A673 (cell line): ENCODE measurements around the gene LHFPL2. TPM values are rescaled to one million over a fixed set of nuclear protein-coding genes. Genes with fewer than 3 reads are reported as not detected.
A peak's percentile ranks its signal among the peaks of the same experiment; 100 is the strongest.

Source experiments
- BruUV-seq: library from RNA; stranded (reverse); fragments of 400-500 nt; replicated peaks from 2 replicates; lab custom pipeline; 2021; lab: Mats Ljungman, UMichigan
- CTCF ChIA-PET: fragments of 300-600 bp; sonication (Branson Sonifier 250); formaldehyde crosslinking; loops from one replicate; lab custom pipeline; 2022; ENCODE audit warnings: antibody characterized with exemption; lab: Charles Lee
- POLR2A ChIA-PET: fragments of 300-600 bp; sonication (Branson Sonifier 250); formaldehyde crosslinking; loops from one replicate; lab custom pipeline; 2022; ENCODE audit warnings: antibody characterized with exemption; ENCODE audit not compliant: low non-redundant PET; lab: Charles Lee
- DNase-seq: peaks from one replicate; pipeline ENCODE4 v3.0.0-alpha.2; 2015; ENCODE audit warnings: low spot score
- H3K27ac ChIP-seq: fragments of 200-600 bp; sonication (generic); 2 replicates; pipeline ENCODE4 v1.5.1; 2016; ENCODE audit warnings: mixed run types, low read depth, mild to moderate bottlenecking, mixed read lengths, antibody characterized with exemption, low read length; ENCODE audit not compliant: poor library complexity, severe bottlenecking
- H3K27me3 ChIP-seq: fragments of 200-600 bp; sonication (generic); replicated peaks from 2 replicates; pipeline ENCODE4 v1.6.1; 2017; ENCODE audit warnings: mixed run types, low read depth, mild to moderate bottlenecking, mixed read lengths, antibody characterized with exemption, low read length; ENCODE audit not compliant: insufficient read depth, poor library complexity
- H3K36me3 ChIP-seq: fragments of 200-600 bp; sonication (generic); 2 replicates; pipeline ENCODE4 v1.6.1; 2016; ENCODE audit warnings: mixed run types, mild to moderate bottlenecking, mixed read lengths, antibody characterized with exemption, low read length; ENCODE audit not compliant: insufficient read depth, poor library complexity, severe bottlenecking
- H3K4me1 ChIP-seq: fragments of 200-600 bp; sonication (generic); 2 replicates; pipeline ENCODE4 v1.6.1; 2017; ENCODE audit warnings: mixed run types, mild to moderate bottlenecking, mixed read lengths, antibody characterized with exemption, low read length; ENCODE audit not compliant: insufficient read depth, poor library complexity, severe bottlenecking
- H3K4me3 ChIP-seq: fragments of 200-600 bp; sonication (generic); 2 replicates; pipeline ENCODE4 v1.5.1; 2016; ENCODE audit warnings: low read depth, mixed run types, mild to moderate bottlenecking, mixed read lengths, low read length; ENCODE audit not compliant: poor library complexity, severe bottlenecking
- H3K9me3 ChIP-seq: fragments of 200-600 bp; sonication (generic); 2 replicates; pipeline ENCODE4 v1.6.1; 2016; ENCODE audit warnings: mixed run types, low read depth, mild to moderate bottlenecking, mixed read lengths, antibody characterized with exemption, low read length; ENCODE audit not compliant: poor library complexity, severe bottlenecking
- CTCF ChIP-seq: fragments of 300-800, 200-600 bp; sonication (generic); conservative IDR thresholded peaks from 2 replicates; pipeline ENCODE4 v1.5.1; 2017; ENCODE audit warnings: low read depth, mild to moderate bottlenecking, antibody characterized with exemption, low read length, moderate library complexity, mixed read lengths
- EZH2 ChIP-seq: fragments of 200-600 bp; sonication (generic); IDR thresholded peaks from 2 replicates; pipeline ENCODE4 v1.6.1; 2017; ENCODE audit warnings: borderline replicate concordance, low read depth, mild to moderate bottlenecking, mixed read lengths, antibody characterized with exemption, low read length; ENCODE audit not compliant: poor library complexity, severe bottlenecking
- intact Hi-C: fragments of 100-400 bp; cut with micrococcal nuclease; formaldehyde crosslinking; loops from one replicate; pipeline ENCODE4 v1.10.0; 2022; ENCODE audit not compliant: unreplicated experiment
- total RNA-seq: library from RNA; stranded (reverse); gene quantifications from 2 replicates; pipeline ENCODE4 v1.2.3, GENCODE V29; 2021

The LHFPL2 gene
- total RNA-seq, 1 experiment from 2014 or later = 6.2 TPM

GRCh38 chr5:78587081-78587774, 61.3 kb downstream of the LHFPL2 start:
- Histone ChIP-seq H3K4me1 (no peaks in the 10 kb centered on the region), H3K27me3 (no peaks in the 10 kb centered on the region), H3K9me3 (no peaks in the 10 kb centered on the region), H3K27ac (no peak overlapping the region), H3K36me3 (no peaks in the 10 kb centered on the region), H3K4me3 (no peak overlapping the region)
- CTCF ChIA-PET = no interaction called here
- DNase-seq = no peak
- BruUV-seq = no TSS peak
- intact Hi-C loops = no loop called here
- POLR2A ChIA-PET = no interaction called here
- TF ChIP-seq EZH2 (no peak), CTCF (no peak)

- DNase-seq = peak; percentile 35
- ChIA-PET CTCF (no interaction called here), POLR2A (no interaction called here)
- Histone ChIP-seq H3K27me3 (no peaks in the 10 kb centered on the region), H3K4me1 (no peaks in the 10 kb centered on the region), H3K27ac (no peak overlapping the region), H3K9me3 (no peaks in the 10 kb centered on the region), H3K4me3 (no peak overlapping the region), H3K36me3 (no peaks in the 10 kb centered on the region)
- TF ChIP-seq CTCF (no peak), EZH2 (no peak)
- intact Hi-C loops = no loop called here
- BruUV-seq = no TSS peak
These were observed 62.3 kb downstream of the LHFPL2 start for GRCh38 chr5:78586251-78586650.

GRCh38 chr5:78578015-78578414, 70.6 kb downstream of the LHFPL2 start:
- TF ChIP-seq EZH2 = no peak
- no peak for TF ChIP-seq CTCF
- BruUV-seq = no TSS peak
- H3K27ac ChIP-seq = no peak overlapping the region
- ChIA-PET POLR2A (no interaction called here), CTCF (no interaction called here)
- peaks cover 4% of the 10 kb centered on the region for H3K4me1 ChIP-seq
- no peak overlapping the region for H3K4me3 ChIP-seq
- H3K9me3 ChIP-seq = no peaks in the 10 kb centered on the region
- no peaks in the 10 kb centered on the region for H3K36me3 ChIP-seq
- intact Hi-C loops = no loop called here
- no peak for DNase-seq
- H3K27me3 ChIP-seq = no peaks in the 10 kb centered on the region
